IMR-90 (cell line): Measurements from ENCODE around the gene HDAC6.

Experiments used
- BHLHE40 ChIP-seq: fragments of 150-350 bp; IDR thresholded peaks from 2 replicates; pipeline ENCODE4 v1.6.1; 2016; ENCODE audit warnings: mild to moderate bottlenecking, low read depth, low read length
- CTCF ChIP-seq: conservative IDR thresholded peaks from 2 replicates; pipeline ENCODE4 v1.5.1; 2012; ENCODE audit warnings: mild to moderate bottlenecking, low read depth, low read length, improper control_type of control experiment
- POLR2A ChIP-seq: IDR thresholded peaks from 2 replicates; pipeline ENCODE4 v1.6.1; 2012; ENCODE audit warnings: mild to moderate bottlenecking, low read depth, low read length

GRCh38 chrX:48835524-48836329, 33.9 kb downstream of the HDAC6 start, which contains the start of gene PCSK1N:
- TF ChIP-seq POLR2A: no peak
- TF ChIP-seq BHLHE40: no peak
- no peak for TF ChIP-seq CTCF
